Measurements from ENCODE around the gene DDX39B. TPM values are rescaled to one million over a fixed set of nuclear protein-coding genes. Genes with fewer than 3 reads are reported as not detected.

The DDX39B gene
- total and polyA plus RNA-seq, 2 of the 8 experiments (the other 6 are each of a cell fraction or from before 2014, with no cell fraction given): 780 to 1,164 TPM

DNA sequence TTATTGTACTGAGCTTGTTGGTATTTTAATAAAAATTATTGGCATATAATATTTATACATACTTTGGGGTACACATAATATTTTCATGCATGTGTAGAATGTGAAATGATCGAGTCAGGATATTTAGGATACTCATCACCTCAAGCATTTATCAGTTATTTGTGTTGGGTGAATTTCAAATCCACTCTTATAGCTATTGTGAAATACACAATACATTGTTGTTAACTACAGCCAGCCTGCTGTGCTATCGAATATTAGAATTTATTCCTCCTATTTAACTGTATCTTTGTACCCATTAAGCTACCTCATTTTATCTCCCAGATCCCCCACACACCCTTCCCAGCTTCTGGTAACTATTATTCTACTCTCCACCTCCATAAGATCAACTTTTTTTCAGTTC is 58.4 kb downstream of the DDX39B start:
- 63% methylated on average over 2 of the region's 2 CpGs; no CpG with 5 or more reads in 1 of the 2 experiments for WGBS, 2 experiments (ENCODE audit: extremely low coverage in 1 of 2, insufficient coverage in 1 of 2, insufficient read length in 1 of 2, insufficient replicate concordance in 2 of 2, low coverage in 1 of 2, low lambda C conversion rate in 2 of 2, missing lambda C conversion rate in 1 of 2)
- Histone ChIP-seq H4K5ac (ENCODE audit: insufficient read length, low read depth, low read length) (no peak overlapping the region), H2AFZ (ENCODE audit: low read length) (no peak overlapping the region), H4K91ac (replicated peaks; ENCODE audit: insufficient read length, low read length) (no peak overlapping the region), H2BK20ac (ENCODE audit: low read length) (no peak overlapping the region), H3K4me3 (ENCODE audit: extremely low read depth in 1 of 4, insufficient read depth in 2 of 4, low read depth in 3 of 4, low read length in 4 of 4) (no peak overlapping the region), H2BK120ac (replicated peaks; ENCODE audit: low read depth, low read length) (no peak overlapping the region), H2AK5ac (ENCODE audit: low read depth, low read length) (no peak overlapping the region), H2BK12ac (ENCODE audit: low read depth, low read length) (no peak overlapping the region), H3K23ac (ENCODE audit: insufficient read length) (no peak overlapping the region), H3K4me2 (ENCODE audit: insufficient read depth in 1 of 2, low read depth in 2 of 2, low read length in 2 of 2) (no peak overlapping the region), H3K18ac (ENCODE audit: extremely low read depth, low read length) (no peak overlapping the region), H3K9ac (replicated peaks in 1 of 4; ENCODE audit: extremely low read depth in 1 of 4, low read depth in 3 of 4, low read length in 3 of 4) (no peak overlapping the region), H2BK15ac (ENCODE audit: low read length) (no peak overlapping the region), H2BK5ac (ENCODE audit: low read depth, low read length) (no peak overlapping the region), H3K4ac (replicated peaks; ENCODE audit: insufficient read length, low read depth, low read length) (no peak overlapping the region), H3K56ac (replicated peaks; ENCODE audit: insufficient read length, low read depth, low read length) (no peak overlapping the region), H3K79me2 (ENCODE audit: control insufficient read depth in 1 of 2, insufficient read depth in 2 of 2, low read length in 2 of 2) (no peaks in the 10 kb centered on the region), H3K27ac (ENCODE audit: low read depth, low read length) (no peak overlapping the region), H3K14ac (ENCODE audit: insufficient read length) (no peak overlapping the region), H4K8ac (ENCODE audit: extremely low read depth, insufficient read depth, low read length) (no peak overlapping the region), H3K9me3 (ENCODE audit: insufficient read depth in 2 of 2, low read depth in 1 of 2, low read length in 1 of 2) (no peaks in the 10 kb centered on the region), H3K79me1 (ENCODE audit: low read depth, low read length) (no peaks in the 10 kb centered on the region), H3K4me1 (replicated peaks in 1 of 4; ENCODE audit: control insufficient read depth in 3 of 4, insufficient read depth in 4 of 4, low read length in 3 of 4) (no peaks in the 10 kb centered on the region), H3K36me3 (ENCODE audit: control insufficient read depth in 2 of 4, insufficient read depth in 4 of 4, low read length in 3 of 4) (no peaks in the 10 kb centered on the region), H4K20me1 (replicated peaks in 1 of 2; ENCODE audit: control insufficient read depth in 1 of 2, insufficient read depth in 2 of 2, low read length in 2 of 2) (no peaks in the 10 kb centered on the region), H3K27me3 (replicated peaks in 1 of 4; ENCODE audit: control insufficient read depth in 3 of 4, extremely low read depth in 1 of 4, insufficient read depth in 3 of 4, low read length in 3 of 4) (no peaks in the 10 kb centered on the region; a peak in 1 of 7 replicates), H3K23me2 (ENCODE audit: low read depth, low read length) (no peaks in the 10 kb centered on the region)
- no peak for TF ChIP-seq SRF (IDR thresholded peaks at IDR 0.05; ENCODE audit: low read depth, low read length)
- no peak for TF ChIP-seq RBBP5 (IDR thresholded peaks at IDR 0.05; ENCODE audit: borderline replicate concordance, low read depth, low read length)
- no peak for TF ChIP-seq BCL11A (IDR thresholded peaks at IDR 0.05; ENCODE audit: low read depth in 2 of 2, low read length in 2 of 2)
- TF ChIP-seq, protein P1, sequence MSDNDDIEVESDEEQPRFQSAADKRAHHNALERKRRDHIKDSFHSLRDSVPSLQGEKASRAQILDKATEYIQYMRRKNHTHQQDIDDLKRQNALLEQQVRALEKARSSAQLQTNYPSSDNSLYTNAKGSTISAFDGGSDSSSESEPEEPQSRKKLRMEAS (IDR thresholded peaks at IDR 0.05): no peak
- no peak for TF ChIP-seq BACH1 (IDR thresholded peaks at IDR 0.05; ENCODE audit: low read length)
- no peak for TF ChIP-seq BRCA1 (IDR thresholded peaks at IDR 0.05; ENCODE audit: low read depth, low read length)
- no peak for TF ChIP-seq CTBP2 (IDR thresholded peaks at IDR 0.05; ENCODE audit: borderline replicate concordance, insufficient read depth, insufficient read length, low read length)
- TF ChIP-seq GABPA (IDR thresholded peaks at IDR 0.05; ENCODE audit: borderline replicate concordance, insufficient read depth, low read length): no peak
- no peak for DNase-seq (ENCODE audit: low read depth in 1 of 2, low spot score in 2 of 2)
- FAIRE-seq: no peak
- CTCF ChIA-PET (ENCODE audit: partially characterized antibody): interaction anchor here (0.9 to 2.2 kb wide), 5 partner anchors 9 to 115 kb away, joined by 3 to 10 read pairs (median 3); no protein-coding TSS in a partner anchor
- POLR2A ChIA-PET (ENCODE audit: partially characterized antibody): interaction anchor here (1.0 kb wide), 1 partner anchor 14 kb away, joined by 3 read pairs; the partner anchor contains the start of gene MICB

All from H1 (cell line).